ENCODE measurements around the gene TSSK2. TPM values are rescaled to one million over a fixed set of nuclear protein-coding genes. Genes with fewer than 3 reads are reported as not detected.

Gene TSSK2
- polyA plus RNA-seq (not detected in 3 replicates), polyA minus RNA-seq (not detected in 3 replicates)
- polyA plus RNA-seq (2011; ENCODE audit: low read depth) = not detected
- not detected in 2 replicates for polyA plus RNA-seq (2011; cell fraction: cytosol; rRNA removed)
- not detected in 2 replicates for polyA plus RNA-seq (2011; cell fraction: nucleus; rRNA removed)
- polyA plus RNA-seq (2012; ENCODE audit: low replicate concordance) = not detected in 2 replicates
- not detected for polyA minus RNA-seq (2011; cell fraction: cytosol; rRNA and poly(A)+ RNA removed)
- polyA minus RNA-seq (2011; cell fraction: nucleus; rRNA and poly(A)+ RNA removed) = not detected in 2 replicates

DNA sequence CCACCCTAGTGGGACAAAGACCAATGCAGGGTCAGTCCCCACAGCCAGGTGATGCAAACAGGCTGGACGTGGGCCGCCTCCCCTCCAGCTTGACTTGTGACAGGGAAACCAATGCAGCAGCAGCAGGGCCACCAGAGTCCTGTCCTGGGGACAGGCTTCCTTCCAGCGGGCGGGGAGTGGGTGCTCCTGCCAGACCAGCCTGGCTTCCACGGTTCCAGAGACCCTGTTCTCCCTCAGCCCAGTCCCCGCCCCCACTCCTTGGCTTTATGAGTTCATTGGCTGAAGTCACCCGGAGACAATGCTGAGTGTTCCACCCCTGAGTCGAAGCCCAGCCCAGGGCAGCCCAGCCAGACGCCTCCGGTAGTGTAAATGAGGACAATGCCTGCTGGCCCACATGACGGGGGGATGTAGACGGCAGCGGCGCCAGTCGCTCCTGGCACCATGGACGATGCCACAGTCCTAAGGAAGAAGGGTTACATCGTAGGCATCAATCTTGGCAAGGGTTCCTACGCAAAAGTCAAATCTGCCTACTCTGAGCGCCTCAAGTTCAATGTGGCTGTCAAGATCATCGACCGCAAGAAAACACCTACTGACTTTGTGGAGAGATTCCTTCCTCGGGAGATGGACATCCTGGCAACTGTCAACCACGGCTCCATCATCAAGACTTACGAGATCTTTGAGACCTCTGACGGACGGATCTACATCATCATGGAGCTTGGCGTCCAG lies at the start of gene TSSK2:
Gene TSSK2 (plus strand): TSS at position 350 of the 726 bp plus-strand sequence. CDS start 92 bp downstream, at position 442.
- no peak for TF ChIP-seq EZH2 (IDR thresholded peaks at IDR 0.05; ENCODE audit: low read length)
- no peak for TF ChIP-seq CTCF (optimal IDR thresholded peaks at IDR 0.05 in 1 of 3, IDR thresholded peaks at IDR 0.05 in 1 of 3, conservative IDR thresholded peaks at IDR 0.05 in 1 of 3; ENCODE audit: extremely low read depth in 1 of 3, insufficient read depth in 2 of 3, low read length in 3 of 3)
- H3K4me3 ChIP-seq (ENCODE audit: control insufficient read depth in 2 of 3, extremely low read depth in 1 of 3, insufficient read depth in 2 of 3, low read depth in 1 of 3, low read length in 3 of 3) = no peak within 1 kb of the TSS
- dilution Hi-C loops (cut with MboI; ENCODE audit: extremely low pct_ligation_motif_present, low sequenced_read_pairs) = no loop called here
- peak within 1 kb of the TSS; percentile 45 for H3K27ac ChIP-seq (ENCODE audit: control insufficient read depth, insufficient read depth, low read length)
- DNase-seq (ENCODE audit: low read depth, low spot score) = no peak
- no peaks in the 10 kb centered on the region for H3K79me2 ChIP-seq (ENCODE audit: control insufficient read depth, insufficient read depth, low read length)
- peak within 1 kb of the TSS; percentile 41 for H3K4me2 ChIP-seq (ENCODE audit: control insufficient read depth, extremely low read depth, insufficient read depth, low read depth, low read length)
- H3K36me3 ChIP-seq (ENCODE audit: control insufficient read depth in 2 of 2, extremely low read depth in 1 of 2, insufficient read depth in 2 of 2, low read length in 2 of 2) = peaks cover 17% of the 10 kb centered on the region in 2 experiments
- H3K9ac ChIP-seq (ENCODE audit: control insufficient read depth, extremely low read depth, insufficient read depth, low read length) = no peak within 1 kb of the TSS
- FAIRE-seq = no peak
- H3K27me3 ChIP-seq (ENCODE audit: control insufficient read depth, extremely low read depth, insufficient read depth, low read length) = no peaks in the 10 kb centered on the region
- peaks cover 19% of the 10 kb centered on the region for H3K4me1 ChIP-seq (ENCODE audit: control insufficient read depth, extremely low read depth, insufficient read depth, low read length)
- peaks cover 3% of the 10 kb centered on the region for H3K9me1 ChIP-seq (ENCODE audit: control insufficient read depth, extremely low read depth, insufficient read depth, low read length)
- H2AFZ ChIP-seq (ENCODE audit: control insufficient read depth, low read length) = no peak within 1 kb of the TSS
- H3K9me3 ChIP-seq (ENCODE audit: control insufficient read depth, low read depth, low read length) = no peaks in the 10 kb centered on the region
- H4K20me1 ChIP-seq (ENCODE audit: control insufficient read depth, extremely low read depth, insufficient read depth, low read length) = no peaks in the 10 kb centered on the region

DNA sequence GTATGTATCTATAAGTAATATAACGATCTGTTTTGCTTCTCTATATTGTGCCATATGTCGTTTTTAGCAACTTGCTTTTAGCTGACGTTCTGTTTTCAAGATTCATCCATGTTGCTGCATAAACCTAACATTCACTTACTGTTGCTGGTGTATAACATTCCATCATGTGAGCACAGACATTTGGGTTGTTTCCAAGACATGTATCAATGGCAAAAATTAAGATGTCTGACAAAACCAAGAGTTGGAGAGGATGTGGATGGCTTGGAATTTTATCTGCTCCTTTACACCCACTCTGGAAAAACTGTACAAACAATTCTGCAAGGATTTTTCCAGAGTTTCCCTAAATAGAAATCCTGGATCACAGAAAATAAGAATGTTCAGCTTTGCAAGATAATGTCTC lies 49.8 kb upstream of the TSSK2 start:
- TF ChIP-seq EZH2 (IDR thresholded peaks at IDR 0.05; ENCODE audit: low read length) = no peak
- TF ChIP-seq CTCF (optimal IDR thresholded peaks at IDR 0.05 in 1 of 3, IDR thresholded peaks at IDR 0.05 in 1 of 3, conservative IDR thresholded peaks at IDR 0.05 in 1 of 3; ENCODE audit: extremely low read depth in 1 of 3, insufficient read depth in 2 of 3, low read length in 3 of 3) = no peak
- H2AFZ ChIP-seq (ENCODE audit: control insufficient read depth, low read length) = no peak overlapping the region
- peaks cover 5 to 7% of the 10 kb centered on the region in 2 experiments for H3K36me3 ChIP-seq (ENCODE audit: control insufficient read depth in 2 of 2, extremely low read depth in 1 of 2, insufficient read depth in 2 of 2, low read length in 2 of 2)
- no peak overlapping the region for H3K9ac ChIP-seq (ENCODE audit: control insufficient read depth, extremely low read depth, insufficient read depth, low read length)
- DNase-seq (ENCODE audit: low read depth, low spot score) (no peak), FAIRE-seq (no peak)
- H4K20me1 ChIP-seq (ENCODE audit: control insufficient read depth, extremely low read depth, insufficient read depth, low read length) = peaks cover 2% of the 10 kb centered on the region
- peaks cover 2% of the 10 kb centered on the region for H3K4me1 ChIP-seq (ENCODE audit: control insufficient read depth, extremely low read depth, insufficient read depth, low read length)
- H3K79me2 ChIP-seq (ENCODE audit: control insufficient read depth, insufficient read depth, low read length) = peaks cover 2% of the 10 kb centered on the region
- dilution Hi-C loops (cut with MboI; ENCODE audit: extremely low pct_ligation_motif_present, low sequenced_read_pairs) = no loop called here
- H3K9me1 ChIP-seq (ENCODE audit: control insufficient read depth, extremely low read depth, insufficient read depth, low read length) = no peaks in the 10 kb centered on the region
- H3K27me3 ChIP-seq (ENCODE audit: control insufficient read depth, extremely low read depth, insufficient read depth, low read length) = no peaks in the 10 kb centered on the region
- H3K4me3 ChIP-seq (ENCODE audit: control insufficient read depth in 2 of 3, extremely low read depth in 1 of 3, insufficient read depth in 2 of 3, low read depth in 1 of 3, low read length in 3 of 3) = no peak overlapping the region
- H3K9me3 ChIP-seq (ENCODE audit: control insufficient read depth, low read depth, low read length) = no peaks in the 10 kb centered on the region
- no peak overlapping the region for H3K27ac ChIP-seq (ENCODE audit: control insufficient read depth, insufficient read depth, low read length)
- H3K4me2 ChIP-seq (ENCODE audit: control insufficient read depth, extremely low read depth, insufficient read depth, low read depth, low read length) = no peak overlapping the region

Measured in keratinocyte (primary cell).